Measurements from ENCODE around the gene HIRA.

The HIRA gene

DNA sequence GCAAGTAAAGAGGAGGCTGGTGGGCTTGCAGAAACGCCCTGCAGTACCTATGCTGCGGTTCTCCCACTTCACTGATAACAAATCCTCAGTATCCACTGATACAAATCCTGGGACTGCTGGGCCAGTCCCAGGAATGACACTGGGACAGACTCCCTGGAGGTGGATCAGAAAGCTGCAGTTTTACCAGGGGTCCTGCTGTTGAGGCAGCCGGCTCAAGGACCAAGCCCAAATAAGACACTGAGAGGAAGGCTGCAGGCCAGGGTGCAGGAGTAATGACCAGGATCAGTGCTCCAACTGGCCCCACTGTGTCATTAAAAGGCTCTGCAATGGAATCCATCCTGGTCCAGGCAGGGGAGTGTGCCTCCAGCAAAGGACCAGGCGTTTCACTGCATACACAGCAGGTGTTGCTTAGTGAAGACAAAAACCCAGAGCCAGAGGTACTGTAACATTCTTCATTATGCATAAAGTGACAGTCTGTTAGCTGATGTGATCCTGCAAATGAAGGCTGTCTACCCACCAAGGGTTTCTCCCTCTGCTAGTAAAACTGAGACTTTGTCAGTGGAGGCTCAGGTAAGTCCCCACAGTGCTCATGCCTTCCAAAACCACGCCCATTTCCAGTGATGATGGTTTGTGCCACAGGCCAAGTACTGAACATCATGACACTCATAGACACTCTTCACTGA lies 17.3 kb upstream of the HIRA start:
- peak overlapping the region; percentile 89; the same call in 1 of the 2 replicates for H3K9ac ChIP-seq (ENCODE audit: low read length)
- H3K4me3 ChIP-seq (ENCODE audit: low read length): peak overlapping the region; percentile 89
- no peak overlapping the region for H2AFZ ChIP-seq (ENCODE audit: low read depth, low read length)
- no peaks in the 10 kb centered on the region for H3K27me3 ChIP-seq (ENCODE audit: low read depth, low read length)
- peak overlapping the region; percentile 94 for H3K4me2 ChIP-seq (ENCODE audit: low read length)
- H3K36me3 ChIP-seq (replicated peaks; ENCODE audit: low read depth, low read length): peaks cover 43% of the 10 kb centered on the region
- peak overlapping the region; percentile 54 for H3K27ac ChIP-seq (ENCODE audit: low read length)
- TF ChIP-seq, protein P1, sequence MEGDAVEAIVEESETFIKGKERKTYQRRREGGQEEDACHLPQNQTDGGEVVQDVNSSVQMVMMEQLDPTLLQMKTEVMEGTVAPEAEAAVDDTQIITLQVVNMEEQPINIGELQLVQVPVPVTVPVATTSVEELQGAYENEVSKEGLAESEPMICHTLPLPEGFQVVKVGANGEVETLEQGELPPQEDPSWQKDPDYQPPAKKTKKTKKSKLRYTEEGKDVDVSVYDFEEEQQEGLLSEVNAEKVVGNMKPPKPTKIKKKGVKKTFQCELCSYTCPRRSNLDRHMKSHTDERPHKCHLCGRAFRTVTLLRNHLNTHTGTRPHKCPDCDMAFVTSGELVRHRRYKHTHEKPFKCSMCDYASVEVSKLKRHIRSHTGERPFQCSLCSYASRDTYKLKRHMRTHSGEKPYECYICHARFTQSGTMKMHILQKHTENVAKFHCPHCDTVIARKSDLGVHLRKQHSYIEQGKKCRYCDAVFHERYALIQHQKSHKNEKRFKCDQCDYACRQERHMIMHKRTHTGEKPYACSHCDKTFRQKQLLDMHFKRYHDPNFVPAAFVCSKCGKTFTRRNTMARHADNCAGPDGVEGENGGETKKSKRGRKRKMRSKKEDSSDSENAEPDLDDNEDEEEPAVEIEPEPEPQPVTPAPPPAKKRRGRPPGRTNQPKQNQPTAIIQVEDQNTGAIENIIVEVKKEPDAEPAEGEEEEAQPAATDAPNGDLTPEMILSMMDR (IDR thresholded peaks at IDR 0.05; ENCODE audit: low read depth, low read length): no peak
- no peak for TF ChIP-seq EZH2phosphoT487 (IDR thresholded peaks at IDR 0.05; ENCODE audit: low read depth)
- peaks cover 47% of the 10 kb centered on the region for H3K79me2 ChIP-seq (ENCODE audit: low read length)
- peaks cover 22% of the 10 kb centered on the region for H3K4me1 ChIP-seq (ENCODE audit: low read length)
- peaks cover 14% of the 10 kb centered on the region; the same call in 1 of the 2 replicates for H4K20me1 ChIP-seq (ENCODE audit: insufficient read depth, low read length)
- H3K9me3 ChIP-seq (ENCODE audit: insufficient read depth, low read length): no peaks in the 10 kb centered on the region

DNA sequence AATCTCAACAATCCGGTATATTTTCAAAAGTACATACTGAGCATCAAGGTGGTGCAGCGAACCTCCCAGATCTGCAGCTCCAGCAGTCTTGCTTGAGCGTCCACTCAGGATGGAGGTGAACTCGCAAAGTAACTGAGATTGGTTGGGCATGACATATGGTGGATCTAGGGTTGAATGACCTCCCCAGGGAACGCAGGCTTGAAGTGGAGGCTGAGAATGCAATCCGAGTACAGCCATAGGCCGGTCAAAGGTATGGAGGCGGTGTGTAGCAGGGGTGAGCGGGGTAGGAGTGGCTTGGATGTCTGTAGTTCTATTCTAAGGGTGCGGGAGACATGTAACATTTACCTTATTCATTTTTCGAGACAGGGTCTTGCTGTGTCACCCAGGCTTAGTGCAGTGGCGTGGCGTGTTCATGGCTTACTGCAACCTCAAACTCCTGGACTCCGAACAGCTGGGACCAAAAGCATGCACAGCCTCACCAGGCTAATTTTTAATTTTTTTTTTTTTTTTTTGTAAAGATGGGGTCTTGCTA lies 16.6 kb upstream of the HIRA start:
- peaks cover 55% of the 10 kb centered on the region for H3K79me2 ChIP-seq (ENCODE audit: low read length)

DNA sequence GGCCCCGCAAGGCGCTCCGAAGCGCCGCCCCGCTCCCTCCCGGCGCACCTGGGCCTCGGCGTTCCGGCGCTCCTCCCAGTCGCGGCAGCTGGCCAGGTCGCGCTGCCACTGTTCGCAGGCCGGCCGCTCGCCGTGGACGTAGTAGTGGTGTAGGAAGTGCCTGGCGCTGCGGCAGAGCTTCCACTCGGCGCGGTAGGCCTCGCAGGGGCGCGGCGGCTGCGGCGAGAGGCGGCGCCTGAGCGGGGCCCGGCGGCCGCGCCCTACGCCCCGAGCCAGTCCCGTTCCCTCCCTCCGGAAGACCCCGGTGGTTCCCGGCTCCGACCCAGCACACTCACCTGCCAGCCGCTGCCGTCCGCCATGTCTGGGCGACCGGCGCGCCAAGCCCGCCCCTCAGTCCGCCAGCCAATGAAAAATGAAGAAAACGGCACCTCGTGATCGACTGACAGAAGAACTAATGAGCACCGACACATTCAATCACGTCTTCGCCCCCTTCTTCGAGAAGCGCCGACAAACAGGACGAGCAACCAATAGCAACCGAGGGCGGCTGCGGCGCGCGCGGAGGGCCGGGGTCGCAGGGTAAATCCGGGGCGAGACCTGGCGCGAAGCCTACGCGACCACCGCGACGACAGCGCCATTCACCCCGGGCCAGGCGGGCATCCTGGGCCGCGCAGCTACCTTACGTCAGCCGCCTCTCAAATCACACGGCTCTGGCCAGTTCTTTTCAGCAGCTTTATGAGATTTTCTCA lies 16.0 kb upstream of the HIRA start, which contains the start of gene C22orf39:
C22orf39 (minus strand) TSS at position 382 of the 746 bp plus-strand sequence; CDS start at position 359, 23 bp downstream.
- peak within 1 kb of the TSS; percentile 63 for H3K27ac ChIP-seq (ENCODE audit: low read length)
- peak within 1 kb of the TSS; percentile 89 for H3K4me3 ChIP-seq (ENCODE audit: low read length)
- H4K20me1 ChIP-seq (ENCODE audit: insufficient read depth, low read length): peaks cover 14% of the 10 kb centered on the region; the same call in 1 of the 2 replicates
- H3K27me3 ChIP-seq (ENCODE audit: low read depth, low read length): no peaks in the 10 kb centered on the region
- peak within 1 kb of the TSS; percentile 92 for H2AFZ ChIP-seq (ENCODE audit: low read depth, low read length)
- H3K4me2 ChIP-seq (ENCODE audit: low read length): peak within 1 kb of the TSS; percentile 94
- H3K9me3 ChIP-seq (ENCODE audit: insufficient read depth, low read length): no peaks in the 10 kb centered on the region
- peaks cover 43% of the 10 kb centered on the region for H3K36me3 ChIP-seq (replicated peaks; ENCODE audit: low read depth, low read length)
- H3K4me1 ChIP-seq (ENCODE audit: low read length): peaks cover 22% of the 10 kb centered on the region
- TF ChIP-seq, protein P1 (IDR thresholded peaks at IDR 0.05; ENCODE audit: low read depth, low read length): no peak
- no peak for TF ChIP-seq EZH2phosphoT487 (IDR thresholded peaks at IDR 0.05; ENCODE audit: low read depth)
- peak within 1 kb of the TSS; percentile 89 for H3K9ac ChIP-seq (ENCODE audit: low read length)
- H3K79me2 ChIP-seq (ENCODE audit: low read length): peaks cover 60% of the 10 kb centered on the region

More for the DNA sequence above, 16.6 kb upstream of the HIRA start:
- H3K27me3 ChIP-seq (ENCODE audit: low read depth, low read length): no peaks in the 10 kb centered on the region
- H3K4me3 ChIP-seq (ENCODE audit: low read length): peak overlapping the region; percentile 89
- H3K9me3 ChIP-seq (ENCODE audit: insufficient read depth, low read length): no peaks in the 10 kb centered on the region
- peak overlapping the region; percentile 94 for H3K4me2 ChIP-seq (ENCODE audit: low read length)
- peak overlapping the region; percentile 92 for H2AFZ ChIP-seq (ENCODE audit: low read depth, low read length)
- peak overlapping the region; percentile 63 for H3K27ac ChIP-seq (ENCODE audit: low read length)
- peaks cover 22% of the 10 kb centered on the region for H3K4me1 ChIP-seq (ENCODE audit: low read length)
- peaks cover 43% of the 10 kb centered on the region for H3K36me3 ChIP-seq (replicated peaks; ENCODE audit: low read depth, low read length)
- H3K9ac ChIP-seq (ENCODE audit: low read length): peak overlapping the region; percentile 89
- H4K20me1 ChIP-seq (ENCODE audit: insufficient read depth, low read length): peaks cover 14% of the 10 kb centered on the region; the same call in 1 of the 2 replicates
- TF ChIP-seq, protein P1 (IDR thresholded peaks at IDR 0.05; ENCODE audit: low read depth, low read length): no peak
- TF ChIP-seq EZH2phosphoT487 (IDR thresholded peaks at IDR 0.05; ENCODE audit: low read depth): no peak
